Measurements from ENCODE around the gene TREML1.
A peak's percentile ranks its signal among the peaks of the same experiment; 100 is the strongest.
"Not testable (repeated sequence)": the region's sequence is repeated elsewhere in the genome, so short reads cannot be mapped to it uniquely, and the experiment has no call there.

Gene TREML1, protein sequence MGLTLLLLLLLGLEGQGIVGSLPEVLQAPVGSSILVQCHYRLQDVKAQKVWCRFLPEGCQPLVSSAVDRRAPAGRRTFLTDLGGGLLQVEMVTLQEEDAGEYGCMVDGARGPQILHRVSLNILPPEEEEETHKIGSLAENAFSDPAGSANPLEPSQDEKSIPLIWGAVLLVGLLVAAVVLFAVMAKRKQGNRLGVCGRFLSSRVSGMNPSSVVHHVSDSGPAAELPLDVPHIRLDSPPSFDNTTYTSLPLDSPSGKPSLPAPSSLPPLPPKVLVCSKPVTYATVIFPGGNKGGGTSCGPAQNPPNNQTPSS

GRCh38 chr6:41153992-41154625, at the start of gene TREML1:
TSS of gene TREML1 (minus strand) at chr6:41154347. CDS start at chr6:41154288, 59 bp downstream.
- DNase-seq, result no peak

GRCh38 chr6:41201764-41202173, 47.6 kb upstream of the TREML1 start:
- no peak for DNase-seq

GRCh38 chr6:41200901-41201763, 47.0 kb upstream of the TREML1 start, which contains the start of gene TREML2:
TSS of gene TREML2 (minus strand) at chr6:41201149. CDS start at chr6:41201008, 141 bp downstream.
- no peak for DNase-seq

GRCh38 chr6:41200296-41200900, 46.3 kb upstream of the TREML1 start:
- peak in 1 of 3 experiments; percentile 21 for DNase-seq

- no peak for DNase-seq
Observed at GRCh38 chr6:41199552-41200246, 45.6 kb upstream of the TREML1 start.

DNA sequence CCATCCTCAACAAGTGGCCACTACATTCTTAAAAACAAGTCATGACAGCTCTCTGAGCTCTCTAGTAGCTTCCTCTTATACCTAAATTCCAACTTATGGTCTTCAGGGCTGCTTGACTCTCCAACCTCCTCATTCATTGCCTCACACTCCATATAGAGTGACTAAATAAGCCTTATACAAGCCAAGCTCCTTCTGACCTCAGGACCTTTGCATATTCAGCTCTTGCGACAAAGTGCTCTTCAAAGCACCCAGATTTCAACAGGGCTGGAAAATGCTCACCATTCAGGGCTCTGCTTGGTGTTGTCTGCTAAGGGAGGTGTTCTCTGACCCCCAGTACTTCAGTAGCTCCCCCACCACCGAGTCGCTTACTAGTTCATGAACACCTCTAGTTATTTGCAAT, 43.1 kb upstream of the TREML1 start:
- DNase-seq, result no peak

GRCh38 chr6:41194386-41194785, 40.2 kb upstream of the TREML1 start:
- DNase-seq, result no peak

- DNase-seq, result no peak
Observed at GRCh38 chr6:41193884-41194283, 39.7 kb upstream of the TREML1 start.

GRCh38 chr6:41193171-41193734, 39.1 kb upstream of the TREML1 start:
- no peak for DNase-seq

DNA sequence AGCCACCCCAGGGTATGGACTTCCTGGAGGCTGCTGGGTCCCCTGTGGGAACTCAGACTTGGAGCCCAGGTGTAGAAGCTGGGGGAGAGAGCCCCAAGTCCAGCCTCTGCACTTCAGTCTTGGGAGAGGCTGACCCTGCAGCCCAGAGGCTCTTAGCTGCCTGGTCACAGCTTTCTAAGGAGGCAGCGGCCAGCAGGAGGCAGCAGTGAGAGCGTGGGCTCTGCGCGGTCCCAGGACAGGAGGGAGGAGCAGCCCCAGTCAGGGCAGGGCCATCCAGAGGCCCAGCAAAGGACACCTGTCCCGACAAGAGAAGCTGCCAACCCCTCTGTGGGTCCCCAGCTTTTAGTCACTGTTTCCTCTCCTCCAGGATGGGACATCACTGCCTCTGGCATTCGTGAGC, 37.4 kb upstream of the TREML1 start:
- no peak for DNase-seq

- no peak for DNase-seq
Observed at GRCh38 chr6:41190791-41191190, 36.6 kb upstream of the TREML1 start.

DNA sequence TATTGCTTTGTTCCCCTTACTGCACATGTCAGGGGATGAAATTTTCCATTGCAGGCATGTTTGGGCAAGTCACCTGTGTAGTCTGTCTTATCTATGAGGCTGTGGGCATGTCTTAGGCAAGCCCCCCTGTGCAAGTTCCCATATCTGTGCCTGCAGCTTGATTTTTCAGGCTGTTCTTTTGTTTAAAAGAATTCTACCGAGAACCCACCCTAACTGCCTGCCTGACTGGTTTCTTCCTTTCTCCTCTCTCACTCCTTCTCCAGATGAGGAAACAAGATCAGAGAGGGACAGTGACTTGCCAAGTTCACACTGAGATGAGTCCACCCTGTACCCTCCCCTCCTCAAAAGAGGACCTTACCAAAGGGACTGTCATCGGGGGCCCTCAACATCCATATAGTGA, 35.8 kb upstream of the TREML1 start:
- DNase-seq, result no peak

DNA sequence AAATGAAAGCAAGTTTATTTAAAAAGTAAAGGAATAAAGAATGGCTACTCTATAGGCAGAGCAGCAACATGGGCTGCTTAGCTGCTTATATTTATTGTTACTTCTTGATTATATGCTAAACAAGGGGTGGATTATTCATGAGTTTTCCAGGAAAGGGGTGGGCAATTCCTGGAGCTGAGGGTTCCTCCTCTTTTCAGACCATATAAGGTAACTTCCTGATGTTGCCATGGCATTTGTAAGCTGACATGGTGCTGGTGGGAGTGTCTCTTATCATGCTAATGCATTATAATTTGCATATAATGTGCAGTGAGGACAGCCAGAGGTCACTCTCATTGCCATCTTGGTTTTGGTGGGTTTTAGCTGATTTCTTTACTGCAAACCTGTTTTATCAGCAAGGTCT, 34.9 kb upstream of the TREML1 start:
- DNase-seq, result not testable (repeated sequence)

- peak in 1 of 3 experiments; percentile 15 for DNase-seq
Observed at GRCh38 chr6:41187924-41188886, 34.1 kb upstream of the TREML1 start.

DNA sequence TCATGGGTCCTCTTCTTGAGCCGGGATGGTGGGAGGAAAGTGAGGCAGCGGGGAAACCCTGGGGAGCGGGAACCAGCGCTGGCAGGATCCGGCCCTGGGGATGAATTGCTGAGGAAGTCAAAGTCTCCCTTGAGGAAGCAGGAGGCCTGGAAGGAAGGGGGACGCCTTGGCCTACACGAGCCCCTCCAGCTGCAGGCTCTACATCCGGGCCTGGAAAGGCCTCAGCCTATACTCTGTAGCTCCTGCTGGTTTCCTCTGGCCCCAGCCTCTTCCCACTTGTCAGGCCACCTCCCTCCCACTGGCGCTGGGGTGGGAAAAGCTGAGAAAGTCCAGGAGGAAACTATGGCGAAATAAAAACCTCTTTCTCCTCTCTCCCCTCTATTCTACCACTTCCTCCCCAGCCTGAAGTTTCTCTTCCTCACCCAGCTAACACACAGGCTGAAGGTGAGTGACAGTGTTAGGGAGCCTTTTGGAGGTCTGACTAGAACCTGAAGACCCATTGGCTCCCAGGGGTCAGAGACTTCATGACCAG, 31.9 kb upstream of the TREML1 start:
- DNase-seq, result no peak

GRCh38 chr6:41184761-41185160, 30.6 kb upstream of the TREML1 start:
- DNase-seq, result no peak

DNA sequence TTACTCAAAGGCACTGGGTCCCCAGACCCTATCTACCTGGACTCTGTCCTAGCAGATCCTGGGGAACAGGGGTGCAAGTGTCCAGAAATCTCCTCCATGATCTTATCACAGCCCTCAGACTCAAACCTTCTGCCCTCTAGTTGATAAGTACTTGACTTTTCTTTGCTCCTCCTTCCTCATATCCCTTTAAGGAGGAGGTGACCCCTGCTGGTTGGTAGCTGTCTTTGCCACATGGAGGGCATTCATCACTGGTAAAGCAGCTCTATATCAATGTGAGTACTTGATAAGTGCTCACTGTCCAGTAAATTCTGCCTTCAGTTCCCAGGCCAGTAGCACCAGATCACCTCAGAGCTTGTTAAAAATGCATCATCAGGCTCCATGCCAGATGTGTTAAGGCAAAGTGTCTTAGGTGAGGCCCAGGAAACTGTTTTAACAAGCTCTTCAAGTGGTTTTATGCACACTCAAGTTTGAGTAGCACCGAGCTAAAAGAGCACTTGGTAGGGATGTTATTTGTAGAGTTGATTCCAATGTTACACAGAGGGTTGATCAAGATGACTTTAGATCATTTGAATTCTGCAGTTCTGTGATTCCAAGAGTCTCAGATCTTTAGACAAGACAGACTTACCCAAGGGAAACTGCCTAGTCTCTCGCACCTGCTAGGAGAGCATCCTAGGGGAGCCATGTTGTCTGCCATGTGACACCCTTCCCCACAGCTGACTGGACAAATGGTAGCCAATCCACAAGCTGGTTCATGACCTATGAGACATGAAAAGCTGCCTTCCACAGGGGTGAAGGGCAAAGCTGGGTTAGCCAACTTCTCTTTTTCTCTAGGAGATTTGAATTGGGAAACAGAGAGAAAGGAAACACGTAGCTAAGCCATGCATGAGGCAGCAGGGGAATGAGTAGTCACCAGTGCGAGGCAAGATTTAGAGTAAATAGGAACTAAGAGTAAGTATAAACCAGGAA, 28.2 kb upstream of the TREML1 start:
- DNase-seq, result peak; percentile 30 to 94 (median 73)

DNA sequence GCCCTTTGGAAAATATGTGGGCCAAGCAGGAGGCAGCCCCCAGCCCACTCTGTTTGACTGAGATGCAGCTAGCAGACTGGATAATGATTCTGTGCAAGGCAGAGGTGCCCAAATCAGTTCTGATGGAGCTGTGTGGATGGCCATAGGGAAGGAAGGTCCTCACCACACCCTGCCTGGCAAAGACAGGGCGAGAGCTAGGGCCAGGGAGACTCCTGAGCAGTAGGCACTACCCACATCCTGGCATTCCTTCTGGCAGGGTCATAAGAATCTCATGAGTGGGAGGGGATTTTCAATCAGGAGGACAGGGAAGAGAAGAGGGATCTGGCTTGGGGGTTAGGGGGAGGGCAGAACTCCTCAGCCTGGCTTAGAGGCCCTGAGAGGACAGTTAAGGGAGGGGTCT, 27.4 kb upstream of the TREML1 start:
- no peak for DNase-seq

DNA sequence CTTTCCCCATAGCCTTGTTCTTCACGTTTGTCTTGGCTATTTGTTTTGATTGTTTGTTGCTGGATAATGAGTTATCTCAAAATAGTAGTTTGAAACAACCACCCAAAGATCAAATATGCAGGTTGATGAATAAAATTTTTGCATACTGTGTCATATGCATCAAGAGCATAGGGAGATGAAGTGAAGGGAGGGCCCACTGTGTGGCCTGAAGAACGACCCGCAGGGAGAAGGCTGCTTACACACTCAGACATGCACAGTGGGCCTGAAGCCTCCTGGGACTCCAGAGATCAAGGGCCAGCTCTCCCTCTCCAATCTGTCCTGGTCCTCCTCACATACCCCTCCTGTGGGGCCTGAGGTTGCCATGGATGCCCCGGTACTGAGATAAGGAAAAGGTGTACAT, 25.0 kb upstream of the TREML1 start:
- DNase-seq, result no peak
